AG09309 (cell line): ENCODE measurements around the gene MPZL1.
A peak's percentile ranks its signal among the peaks of the same experiment; 100 is the strongest.

Source experiments
- DNase-seq: peaks from one replicate; pipeline ENCODE4 v3.0.0-alpha.2; 2010; ENCODE audit warnings: low read depth
- H3K4me3 ChIP-seq: 2 replicates; pipeline ENCODE4 v1.5.1; 2011; ENCODE audit warnings: mild to moderate bottlenecking, low read depth, low read length, moderate library complexity; ENCODE audit not compliant: control insufficient read depth
- CTCF ChIP-seq: IDR thresholded peaks from 2 replicates; pipeline ENCODE4 v1.5.1; 2011; ENCODE audit warnings: mild to moderate bottlenecking, low read depth, low read length, inconsistent platforms; ENCODE audit not compliant: insufficient read depth, control insufficient read depth; ENCODE audit errors: missing control alignments

The MPZL1 gene

GRCh38 chr1:167790117-167790516 lies 68.3 kb downstream of the MPZL1 start:
- DNase-seq, result no peak
- H3K4me3 ChIP-seq, result no peak overlapping the region
- TF ChIP-seq CTCF, result no peak

GRCh38 chr1:167791281-167792187 lies 69.8 kb downstream of the MPZL1 start:
- TF ChIP-seq CTCF, result peak; percentile 22
- peak; percentile 100 for DNase-seq
- no peak overlapping the region for H3K4me3 ChIP-seq

- TF ChIP-seq CTCF, result no peak
- no peak overlapping the region for H3K4me3 ChIP-seq
- DNase-seq, result no peak
Observed at GRCh38 chr1:167792188-167792565, 70.4 kb downstream of the MPZL1 start.

GRCh38 chr1:167794043-167794442 lies 72.3 kb downstream of the MPZL1 start:
- TF ChIP-seq CTCF, result no peak
- H3K4me3 ChIP-seq, result no peak overlapping the region
- no peak for DNase-seq

- no peak for DNase-seq
- no peak overlapping the region for H3K4me3 ChIP-seq
- no peak for TF ChIP-seq CTCF
Observed at GRCh38 chr1:167795810-167796740, 74.3 kb downstream of the MPZL1 start.

GRCh38 chr1:167797015-167797414 lies 75.2 kb downstream of the MPZL1 start:
- TF ChIP-seq CTCF, result no peak
- DNase-seq, result peak; percentile 97

More at GRCh38 chr1:167797015-167797414, 75.2 kb downstream of the MPZL1 start:
- H3K4me3 ChIP-seq, result no peak overlapping the region
